GM19025 (cell line): Measurements from ENCODE around the gene MYEOV.

ENCODE experiments used
- ATAC-seq: cut with Tn5 transposase; IDR thresholded peaks from one replicate; pipeline ENCODE4 v1.9.1; 2021; ENCODE audit warnings: mild to moderate bottlenecking, low read depth, moderate library complexity; ENCODE audit not compliant: unreplicated experiment

MYEOV gene

GRCh38 chr11:69265210-69265609 is 28.7 kb upstream of the MYEOV start:
- ATAC-seq, result no peak

DNA sequence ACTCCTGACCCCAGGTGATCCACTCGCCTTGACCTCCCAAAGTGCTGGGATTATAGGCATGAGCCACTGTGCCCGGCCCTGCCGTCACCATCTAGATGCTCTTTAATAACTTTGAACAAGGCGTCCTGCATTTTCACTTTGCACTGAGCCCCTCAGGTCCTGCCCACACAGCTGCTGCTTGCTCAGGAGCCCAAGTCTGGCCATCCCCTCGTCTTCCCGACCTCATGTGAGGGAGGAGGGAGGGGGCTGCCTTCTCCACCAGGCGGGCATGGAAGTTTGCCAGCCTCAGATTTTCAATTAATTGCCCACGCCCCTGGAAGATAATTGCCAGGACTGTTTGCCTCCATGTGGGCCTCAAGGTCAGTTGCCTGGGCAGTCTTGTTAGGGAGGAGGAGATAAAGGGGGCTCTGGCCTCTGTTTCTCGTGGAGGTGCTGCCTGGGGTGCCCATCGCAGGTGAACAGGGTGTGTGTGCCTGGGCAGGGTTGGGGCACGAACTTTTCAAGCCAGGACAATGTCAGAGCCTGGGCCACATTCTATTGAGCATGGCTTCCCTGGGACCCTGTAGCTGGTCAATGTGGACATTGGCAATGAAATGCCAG is 27.9 kb upstream of the MYEOV start:
- no peak for ATAC-seq

GRCh38 chr11:69267395-69267805 is 26.6 kb upstream of the MYEOV start:
- ATAC-seq, result no peak

DNA sequence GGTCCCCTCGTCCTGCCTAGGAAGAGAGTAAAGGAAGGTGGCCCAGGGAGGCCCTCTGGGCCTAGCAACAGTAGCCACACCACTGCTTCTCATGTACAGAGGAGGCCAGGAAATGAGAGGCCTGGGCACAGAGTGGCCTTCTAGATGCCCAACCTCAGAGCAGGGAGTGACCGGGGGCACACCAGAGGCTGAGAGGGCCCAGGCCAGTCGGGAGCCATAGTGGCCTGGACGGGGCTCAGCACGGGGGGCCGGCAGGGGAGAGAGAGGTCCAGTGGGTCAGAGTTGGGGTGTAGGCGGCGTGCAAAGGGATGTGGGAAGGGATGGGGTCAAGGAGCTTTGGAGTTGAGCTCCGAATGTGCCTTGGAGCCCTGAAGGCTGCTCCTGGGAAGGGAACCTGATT is 25.0 kb upstream of the MYEOV start:
- no peak for ATAC-seq

- ATAC-seq, result no peak
Measured at GRCh38 chr11:69269388-69269787, 24.6 kb upstream of the MYEOV start.

DNA sequence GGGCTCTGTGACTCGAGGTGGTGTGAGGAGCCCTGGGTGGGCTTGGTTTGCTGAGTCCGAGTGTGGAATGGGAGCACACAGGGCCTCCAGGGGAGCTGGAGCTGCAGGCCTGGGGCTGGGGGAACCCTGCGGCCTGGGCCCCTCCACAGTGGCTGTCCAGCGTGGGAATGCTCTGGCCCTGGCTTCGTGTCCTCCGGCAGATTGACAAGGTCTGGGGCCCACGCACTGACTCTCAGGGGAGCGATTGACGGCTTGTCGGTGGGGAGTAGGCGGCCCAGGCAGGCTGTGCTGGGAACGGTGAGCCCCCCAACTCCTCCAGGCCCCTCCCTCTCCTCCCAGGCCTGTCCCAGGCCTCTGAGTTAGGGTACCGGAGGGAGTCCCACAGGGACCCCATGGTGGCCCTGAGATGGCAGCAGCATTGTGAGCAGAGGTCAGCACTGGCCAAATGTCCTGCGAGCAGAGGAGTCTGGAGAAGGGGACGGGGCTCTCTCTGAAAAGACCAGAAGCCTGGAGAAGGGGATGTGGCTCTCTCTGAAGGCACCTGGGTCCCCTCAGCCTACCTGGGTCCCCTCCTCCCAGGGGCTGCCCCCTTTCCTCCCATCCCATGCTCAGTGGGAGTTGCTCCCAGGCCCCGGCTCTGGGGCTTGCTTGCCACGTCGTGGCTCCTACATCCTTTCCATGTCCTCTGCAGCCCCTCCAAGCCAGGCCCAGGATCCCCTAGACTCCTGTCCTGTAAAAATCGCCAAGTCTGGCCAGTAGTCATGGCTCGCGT is 23.8 kb upstream of the MYEOV start:
- no peak for ATAC-seq

GRCh38 chr11:69270941-69271340 is 23.0 kb upstream of the MYEOV start:
- no peak for ATAC-seq

DNA sequence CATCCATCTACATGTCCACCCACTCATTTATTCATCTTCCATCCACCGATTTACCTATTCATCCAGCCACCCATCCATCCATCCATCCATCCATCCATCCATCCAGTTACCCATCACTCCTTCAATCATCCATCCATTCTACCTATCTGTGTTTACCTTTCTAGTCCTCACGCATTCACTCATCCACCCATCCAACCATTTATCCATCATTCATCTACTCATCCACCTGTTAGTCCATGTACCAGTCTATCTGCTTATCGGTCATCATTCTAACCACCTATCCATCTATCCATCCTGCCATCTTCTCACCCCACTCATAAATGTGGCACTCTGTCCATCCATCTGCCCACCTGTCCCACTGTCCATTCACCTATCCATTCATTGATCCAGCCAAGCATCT is 21.9 kb upstream of the MYEOV start:
- no peak for ATAC-seq

DNA sequence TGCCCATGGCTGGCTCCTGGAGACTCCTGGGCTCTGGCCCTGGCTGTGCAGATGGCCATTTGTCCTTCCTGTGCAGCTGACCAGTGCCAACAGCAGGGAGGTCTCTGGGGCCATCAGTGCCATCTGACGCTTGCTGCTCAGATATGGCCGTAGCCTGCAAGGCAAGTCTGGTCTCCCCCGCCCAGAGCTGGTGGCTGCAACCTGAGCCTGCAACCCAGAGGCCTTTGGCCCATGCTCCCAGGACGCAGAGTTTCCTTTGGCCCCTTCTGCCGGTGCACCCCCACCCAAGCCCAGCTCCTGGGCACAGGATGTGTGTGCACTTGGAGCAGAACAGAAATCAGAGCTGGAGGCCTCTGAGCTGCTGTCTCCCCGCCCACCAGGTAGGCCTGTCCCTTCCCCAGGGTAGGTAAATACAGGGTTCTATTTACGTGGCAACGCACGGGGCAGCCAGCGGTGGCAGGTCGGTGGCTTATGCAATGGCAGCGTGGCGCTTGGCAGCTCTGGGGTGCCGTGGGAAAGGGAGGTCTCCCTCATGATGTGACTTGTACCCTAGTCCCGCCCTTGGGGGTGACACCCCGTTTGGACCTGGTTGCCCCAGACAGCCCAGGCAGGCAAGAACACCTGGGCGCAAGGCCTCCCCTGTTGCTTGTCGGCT is 21.0 kb upstream of the MYEOV start:
- no peak for ATAC-seq

- ATAC-seq, result no peak
Measured at GRCh38 chr11:69273571-69273970, 20.4 kb upstream of the MYEOV start.

GRCh38 chr11:69274531-69275016 is 19.4 kb upstream of the MYEOV start:
- ATAC-seq, result no peak

DNA sequence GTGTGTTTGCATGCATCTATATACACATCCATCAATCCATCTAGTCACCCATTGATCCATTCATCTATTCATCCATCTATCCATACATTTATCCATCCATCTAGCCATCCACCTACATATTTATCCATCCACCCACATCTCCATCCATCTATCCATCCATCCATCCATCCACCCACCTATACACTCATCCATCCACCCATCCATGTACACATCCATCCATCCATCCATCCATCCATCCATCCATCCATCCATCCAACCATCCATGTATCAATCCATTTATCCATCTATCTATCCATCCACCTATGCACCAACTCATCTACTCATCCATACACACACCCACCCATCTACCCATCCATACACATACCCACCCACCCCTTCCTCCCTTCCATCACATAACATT is 18.8 kb upstream of the MYEOV start:
- ATAC-seq, result no peak

DNA sequence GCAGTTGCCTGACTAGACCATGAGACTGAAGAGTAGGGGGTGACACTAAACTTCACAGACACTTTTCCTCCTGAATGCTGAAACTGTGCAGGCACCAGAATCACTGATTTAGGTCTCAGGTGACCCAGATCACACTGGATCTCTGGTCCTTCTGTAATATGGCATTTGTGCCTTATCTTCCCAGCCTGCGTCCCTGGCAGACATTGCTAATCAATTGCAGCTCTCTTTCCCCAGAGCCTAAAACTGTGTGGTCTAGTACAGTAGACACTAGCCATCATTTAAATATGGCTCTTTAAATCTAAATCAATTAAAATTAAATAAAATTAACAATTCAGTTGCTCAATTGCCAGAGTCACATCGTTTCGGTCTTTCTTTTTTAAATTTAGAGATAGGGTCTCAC is 17.8 kb upstream of the MYEOV start:
- ATAC-seq, result no peak

- no peak for ATAC-seq
Measured at GRCh38 chr11:69277074-69277809, 16.7 kb upstream of the MYEOV start.

DNA sequence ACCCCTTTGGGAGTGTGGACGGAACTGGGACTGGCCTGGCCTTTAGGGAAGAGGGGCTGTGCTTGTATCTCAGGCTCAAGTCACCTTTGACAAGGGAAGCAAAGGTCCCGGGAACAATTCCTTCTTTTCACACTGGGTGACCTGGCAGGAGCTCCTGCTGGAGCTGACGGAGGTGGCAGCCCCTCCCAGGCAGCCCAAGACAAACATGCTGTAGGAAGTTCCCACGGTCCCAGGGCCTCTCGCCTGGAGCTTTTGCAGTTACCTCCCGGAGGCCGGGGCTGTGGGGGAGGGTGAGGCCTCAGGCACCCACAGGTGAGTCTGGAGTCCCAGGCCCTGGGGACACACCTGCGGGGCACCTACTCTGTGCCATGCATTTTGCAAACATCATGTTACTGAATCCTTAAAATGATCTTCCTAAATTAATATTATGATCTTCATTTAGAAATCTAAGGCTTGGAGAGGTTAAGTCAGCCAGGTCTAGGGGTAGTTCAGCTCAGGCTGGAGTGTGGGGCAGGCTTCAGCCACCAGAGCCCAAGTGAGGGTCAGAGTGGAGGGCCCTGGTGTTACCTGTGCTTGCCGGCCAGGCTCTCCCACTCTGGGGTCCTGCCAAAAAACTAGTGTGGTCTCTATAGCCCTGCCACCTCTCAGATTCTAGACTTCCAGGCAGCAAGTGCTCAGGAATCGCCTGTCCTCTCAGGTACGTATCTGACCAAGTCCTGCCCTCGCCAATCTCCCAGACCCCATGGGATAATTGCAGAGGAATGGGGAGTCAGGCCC is 15.7 kb upstream of the MYEOV start:
- no peak for ATAC-seq

- ATAC-seq, result no peak
Measured at GRCh38 chr11:69280451-69280850, 13.5 kb upstream of the MYEOV start.

DNA sequence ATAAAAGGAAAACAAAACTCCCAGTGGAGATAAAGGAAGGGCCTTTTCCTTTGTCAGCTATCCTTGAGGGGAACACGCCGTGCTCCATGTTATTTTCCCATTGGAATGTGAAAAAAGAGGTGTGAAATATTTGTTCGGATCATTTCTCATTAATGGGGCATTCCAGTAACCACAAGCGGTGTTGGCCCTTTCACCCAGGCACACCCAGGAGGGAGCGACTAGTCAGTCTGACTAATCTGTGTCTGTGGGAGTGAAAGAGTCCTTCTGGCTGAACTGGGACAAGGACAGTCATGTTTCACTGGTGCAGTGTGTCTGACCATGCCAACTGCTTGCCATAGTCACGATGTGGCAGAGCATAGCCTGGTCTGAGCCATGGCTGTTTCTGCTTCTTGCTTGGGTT is 13.0 kb upstream of the MYEOV start:
- no peak for ATAC-seq

DNA sequence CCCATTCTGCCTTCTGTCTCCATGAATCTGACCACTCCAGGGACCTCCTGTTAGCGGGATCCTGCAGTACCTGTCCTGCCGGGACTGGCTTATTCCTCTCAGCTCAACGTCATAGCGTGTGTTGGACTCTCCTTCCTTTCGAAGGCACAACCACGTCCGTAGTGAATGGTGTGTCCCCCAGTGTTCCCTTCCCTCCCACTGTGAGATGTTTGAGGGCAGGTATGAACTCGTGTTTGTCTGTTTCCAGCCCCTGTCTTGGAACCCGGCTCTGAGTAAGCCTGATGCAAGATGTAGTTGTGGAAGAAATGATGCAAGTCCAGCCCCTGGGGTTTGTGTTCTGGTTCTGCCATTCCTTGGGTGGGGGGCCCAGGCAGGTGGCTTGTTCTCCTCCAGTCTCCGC is 10.5 kb upstream of the MYEOV start:
- ATAC-seq, result no peak

DNA sequence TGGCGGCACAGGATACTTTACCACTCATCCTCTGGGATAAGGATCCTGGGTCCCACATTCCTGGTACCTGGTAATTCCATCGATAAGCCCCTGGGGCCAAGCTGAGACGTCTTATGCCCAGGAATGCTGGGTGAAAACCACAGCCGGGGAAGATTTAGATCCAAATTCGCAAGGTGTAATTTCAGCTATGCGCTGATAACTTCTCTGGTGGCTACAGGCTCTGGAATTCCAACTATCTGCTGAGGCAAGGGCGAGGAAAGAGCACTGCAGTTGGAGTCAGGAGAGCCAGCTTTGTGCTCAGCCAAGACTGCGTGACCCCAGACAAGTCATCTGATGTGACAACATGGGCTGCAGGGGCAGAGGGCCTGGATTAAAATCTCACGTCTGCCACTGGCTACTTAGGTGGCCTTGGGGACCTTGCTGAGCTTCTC is 9.9 kb upstream of the MYEOV start:
- no peak for ATAC-seq

DNA sequence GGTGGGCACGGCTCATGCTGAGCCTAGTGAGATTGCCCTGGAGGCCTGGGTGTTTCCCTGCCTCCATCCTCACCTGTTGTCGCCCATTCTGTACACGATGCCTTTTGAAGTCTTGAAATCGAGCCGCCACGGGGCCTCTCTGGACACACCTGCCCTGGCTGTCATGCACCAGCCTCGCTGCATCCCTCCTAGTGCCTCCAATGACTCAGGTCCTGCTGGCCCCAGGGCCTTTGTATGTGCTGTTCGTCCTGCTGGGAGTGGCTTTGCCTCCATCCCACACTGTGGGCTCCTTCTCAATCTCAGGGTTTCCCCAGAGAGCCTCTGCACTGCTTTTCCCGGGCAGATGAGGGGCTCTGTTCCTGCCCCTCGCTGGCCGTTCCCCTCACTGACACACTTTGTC is 8.9 kb upstream of the MYEOV start:
- no peak for ATAC-seq
